ENCODE measurements around the gene SEPSECS. TPM values are rescaled to one million over a fixed set of nuclear protein-coding genes. Genes with fewer than 3 reads are reported as not detected.
"Not testable (repeated sequence)": the region's sequence is repeated elsewhere in the genome, so short reads cannot be mapped to it uniquely, and the experiment has no call there.

The SEPSECS gene
- total RNA-seq, 1 donor from 2014 or later, result 10.3 TPM

- no peaks in the 10 kb centered on the region for H3K27me3 Mint-ChIP-seq (ENCODE audit: low read depth)
- H3K4me1 Mint-ChIP-seq, result peaks cover 5% of the 10 kb centered on the region
- H3K9me3 Mint-ChIP-seq, result peaks cover 5% of the 10 kb centered on the region
- no peak for DNase-seq (ENCODE audit: low spot score in 2 of 2, unreplicated experiment in 2 of 2)
- H3K27ac Mint-ChIP-seq, result no peak overlapping the region
- TF ChIP-seq CTCF (IDR thresholded peaks at IDR 0.05; ENCODE audit: unreplicated experiment), result no peak
- H3K36me3 Mint-ChIP-seq, result no peaks in the 10 kb centered on the region
- no peak overlapping the region for H3K4me3 Mint-ChIP-seq
These were observed 71.9 kb downstream of the SEPSECS start for GRCh38 chr4:25088093-25088952.

GRCh38 chr4:25085671-25086070 is 74.6 kb downstream of the SEPSECS start:
- H3K36me3 Mint-ChIP-seq, result no peaks in the 10 kb centered on the region
- no peaks in the 10 kb centered on the region for H3K9me3 Mint-ChIP-seq
- H3K4me1 Mint-ChIP-seq, result no peaks in the 10 kb centered on the region
- H3K27ac Mint-ChIP-seq, result no peak overlapping the region
- TF ChIP-seq CTCF (IDR thresholded peaks at IDR 0.05; ENCODE audit: unreplicated experiment), result no peak
- DNase-seq (ENCODE audit: low spot score in 2 of 2, unreplicated experiment in 2 of 2), result no peak
- no peaks in the 10 kb centered on the region for H3K27me3 Mint-ChIP-seq (ENCODE audit: low read depth)
- H3K4me3 Mint-ChIP-seq, result no peak overlapping the region

GRCh38 chr4:25083441-25083840 is 76.8 kb downstream of the SEPSECS start:
- not testable (repeated sequence) for H3K36me3 Mint-ChIP-seq; H3K27me3 Mint-ChIP-seq (ENCODE audit: low read depth); H3K4me1 Mint-ChIP-seq; H3K9me3 Mint-ChIP-seq; DNase-seq (ENCODE audit: low spot score in 2 of 2, unreplicated experiment in 2 of 2); H3K4me3 Mint-ChIP-seq; H3K27ac Mint-ChIP-seq

GRCh38 chr4:25081866-25082471 is 78.3 kb downstream of the SEPSECS start:
- Mint-ChIP-seq H3K9me3 (no peaks in the 10 kb centered on the region), H3K36me3 (no peaks in the 10 kb centered on the region), H3K4me1 (peaks cover 1% of the 10 kb centered on the region), H3K4me3 (no peak overlapping the region), H3K27me3 (ENCODE audit: low read depth) (no peaks in the 10 kb centered on the region), H3K27ac (no peak overlapping the region)
- TF ChIP-seq CTCF (IDR thresholded peaks at IDR 0.05; ENCODE audit: unreplicated experiment), result no peak
- DNase-seq (ENCODE audit: low spot score in 2 of 2, unreplicated experiment in 2 of 2), result no peak

GRCh38 chr4:25080571-25080970 is 79.7 kb downstream of the SEPSECS start:
- Mint-ChIP-seq H3K27me3 (ENCODE audit: low read depth) (no peaks in the 10 kb centered on the region), H3K36me3 (no peaks in the 10 kb centered on the region), H3K4me3 (no peak overlapping the region), H3K27ac (no peak overlapping the region), H3K9me3 (no peaks in the 10 kb centered on the region), H3K4me1 (peaks cover 4% of the 10 kb centered on the region)
- no peak for DNase-seq (ENCODE audit: low spot score in 2 of 2, unreplicated experiment in 2 of 2)
- TF ChIP-seq CTCF (IDR thresholded peaks at IDR 0.05; ENCODE audit: unreplicated experiment), result no peak

- TF ChIP-seq CTCF (IDR thresholded peaks at IDR 0.05; ENCODE audit: unreplicated experiment), result no peak
These were observed 81.7 kb downstream of the SEPSECS start for GRCh38 chr4:25078523-25078922.

More at GRCh38 chr4:25078523-25078922, 81.7 kb downstream of the SEPSECS start:
- DNase-seq (ENCODE audit: low spot score in 2 of 2, unreplicated experiment in 2 of 2), result no peak
- no peaks in the 10 kb centered on the region for H3K9me3 Mint-ChIP-seq
- no peaks in the 10 kb centered on the region for H3K36me3 Mint-ChIP-seq
- peaks cover 5% of the 10 kb centered on the region for H3K4me1 Mint-ChIP-seq
- H3K4me3 Mint-ChIP-seq, result no peak overlapping the region
- no peak overlapping the region for H3K27ac Mint-ChIP-seq
- H3K27me3 Mint-ChIP-seq (ENCODE audit: low read depth), result no peaks in the 10 kb centered on the region

Data from mesothelial cell of epicardium (in vitro differentiated cells).